ENCODE data around the gene CADPS2.

GRCh38 chr7:122430710-122431109 is 455.6 kb downstream of the CADPS2 start:
- no peak for TF ChIP-seq CTCF (IDR thresholded peaks at IDR 0.05)
- no peak for TF ChIP-seq POLR2A (IDR thresholded peaks at IDR 0.05)
